Measurements from ENCODE around the gene IFIT3. TPM values are rescaled to one million over a fixed set of nuclear protein-coding genes. Genes with fewer than 3 reads are reported as not detected.

IFIT3 gene
- total and polyA plus RNA-seq, 2 donors (not counting 1 experiment from before 2014, with no cell fraction given) = 1.5 to 4.2 TPM

GRCh38 chr10:89345367-89346000, 17.7 kb downstream of the IFIT3 start:
- H3K9ac ChIP-seq (ENCODE audit: low read length) = no peak overlapping the region
- ATAC-seq (ENCODE audit: low read depth) (no peak), DNase-seq (no peak)
- no peaks in the 10 kb centered on the region for H3K27me3 ChIP-seq (replicated peaks in 1 of 4; ENCODE audit: control extremely low read depth in 1 of 4, control insufficient read depth in 3 of 4, insufficient read depth in 4 of 4, low read length in 3 of 4)
- no peaks in the 10 kb centered on the region for H3K9me3 ChIP-seq (ENCODE audit: control extremely low read depth in 1 of 3, control insufficient read depth in 2 of 3, insufficient read depth in 1 of 3, low read length in 2 of 3)
- 83% methylated on average over 1 of the region's 4 CpGs for WGBS (ENCODE audit: insufficient coverage)
- no peak overlapping the region for H3K27ac Mint-ChIP-seq
- intact Hi-C loops (cut with micrococcal nuclease) = no loop called here
- H3K4me1 ChIP-seq (ENCODE audit: control insufficient read depth in 2 of 2, insufficient read depth in 2 of 2, low read length in 2 of 2) = peaks cover 21 to 25% of the 10 kb centered on the region in 2 donors
- no peak overlapping the region for H3K27ac ChIP-seq (ENCODE audit: low read length in 2 of 2)
- H3K27me3 Mint-ChIP-seq = no peaks in the 10 kb centered on the region
- no peaks in the 10 kb centered on the region for H3K9me3 Mint-ChIP-seq (ENCODE audit: insufficient read depth)
- no peak overlapping the region for H3K4me3 Mint-ChIP-seq
- no peaks in the 10 kb centered on the region for H3K36me3 ChIP-seq (replicated peaks in 1 of 2; ENCODE audit: control extremely low read depth in 1 of 2, control insufficient read depth in 1 of 2, extremely low read depth in 1 of 2, insufficient read depth in 2 of 2, low read length in 1 of 2)
- CTCF ChIA-PET = interaction anchor here (0.7 to 1.7 kb wide), 2 partner anchors 10 to 24 kb away, joined by 3 to 6 read pairs; no protein-coding TSS in a partner anchor
- H3K79me2 ChIP-seq (ENCODE audit: control insufficient read depth, insufficient read depth, low read length) = no peaks in the 10 kb centered on the region
- H2AFZ ChIP-seq (ENCODE audit: insufficient read depth, low read depth, low read length, poor library complexity, severe bottlenecking) = no peak overlapping the region
- no peak overlapping the region for H3K4me3 ChIP-seq (ENCODE audit: control extremely low read depth in 1 of 5, extremely low read depth in 1 of 5, insufficient read depth in 1 of 5, low read depth in 2 of 5, low read length in 4 of 5)
- TF ChIP-seq CTCF (IDR thresholded peaks at IDR 0.05) (no peak), EZH2 (IDR thresholded peaks at IDR 0.05; ENCODE audit: borderline replicate concordance, insufficient read depth, low read depth, low read length, poor library complexity, severe bottlenecking) (no peak)
- H4K20me1 ChIP-seq (ENCODE audit: control insufficient read depth, insufficient read depth, low read length, poor library complexity, severe bottlenecking) = no peaks in the 10 kb centered on the region
- no peak overlapping the region for H3K4me2 ChIP-seq (replicated peaks; ENCODE audit: low read depth, low read length, poor library complexity, severe bottlenecking)
- POLR2A ChIA-PET = no interaction called here
- peaks cover 31% of the 10 kb centered on the region for H3K4me1 Mint-ChIP-seq

GRCh38 chr10:89346405-89347254, 18.8 kb downstream of the IFIT3 start:
- Histone ChIP-seq H3K36me3 (replicated peaks in 1 of 2; ENCODE audit: control extremely low read depth in 1 of 2, control insufficient read depth in 1 of 2, extremely low read depth in 1 of 2, insufficient read depth in 2 of 2, low read length in 1 of 2) (no peaks in the 10 kb centered on the region), H3K27me3 (replicated peaks in 1 of 4; ENCODE audit: control extremely low read depth in 1 of 4, control insufficient read depth in 3 of 4, insufficient read depth in 4 of 4, low read length in 3 of 4) (no peaks in the 10 kb centered on the region), H2AFZ (ENCODE audit: insufficient read depth, low read depth, low read length, poor library complexity, severe bottlenecking) (no peak overlapping the region), H3K4me2 (replicated peaks; ENCODE audit: low read depth, low read length, poor library complexity, severe bottlenecking) (no peak overlapping the region), H3K4me1 (ENCODE audit: control insufficient read depth in 2 of 2, insufficient read depth in 2 of 2, low read length in 2 of 2) (peaks cover 30 to 37% of the 10 kb centered on the region in 2 donors), H3K79me2 (ENCODE audit: control insufficient read depth, insufficient read depth, low read length) (no peaks in the 10 kb centered on the region), H3K4me3 (ENCODE audit: control extremely low read depth in 1 of 5, extremely low read depth in 1 of 5, insufficient read depth in 1 of 5, low read depth in 2 of 5, low read length in 4 of 5) (no peak overlapping the region), H3K27ac (ENCODE audit: low read length in 2 of 2) (no peak overlapping the region), H4K20me1 (ENCODE audit: control insufficient read depth, insufficient read depth, low read length, poor library complexity, severe bottlenecking) (no peaks in the 10 kb centered on the region), H3K9me3 (ENCODE audit: control extremely low read depth in 1 of 3, control insufficient read depth in 2 of 3, insufficient read depth in 1 of 3, low read length in 2 of 3) (no peaks in the 10 kb centered on the region), H3K9ac (ENCODE audit: low read length) (no peak overlapping the region)
- intact Hi-C loops (cut with micrococcal nuclease) = no loop called here
- Mint-ChIP-seq H3K9me3 (ENCODE audit: insufficient read depth) (no peaks in the 10 kb centered on the region), H3K4me1 (peaks cover 43% of the 10 kb centered on the region), H3K27ac (no peak overlapping the region), H3K4me3 (no peak overlapping the region), H3K27me3 (no peaks in the 10 kb centered on the region)
- ChIA-PET POLR2A (no interaction called here), CTCF (interaction anchor here (1.7 kb wide), 1 partner anchor 23 kb away, joined by 6 read pairs; no protein-coding TSS in a partner anchor)
- TF ChIP-seq CTCF (IDR thresholded peaks at IDR 0.05) = no peak
- no peak for TF ChIP-seq EZH2 (IDR thresholded peaks at IDR 0.05; ENCODE audit: borderline replicate concordance, insufficient read depth, low read depth, low read length, poor library complexity, severe bottlenecking)
- DNase-seq = no peak
- ATAC-seq (ENCODE audit: low read depth) = no peak
- 87% methylated on average over 2 of the region's 4 CpGs for WGBS (ENCODE audit: insufficient coverage)
